HG02642 (cell line): ENCODE measurements around the gene AGAP1.

Experiments
- ATAC-seq: cut with Tn5 transposase; IDR thresholded peaks from one replicate; pipeline ENCODE4 v1.9.1; 2021; ENCODE audit warnings: mild to moderate bottlenecking; ENCODE audit not compliant: unreplicated experiment, poor library complexity

The AGAP1 gene

GRCh38 chr2:235868224-235868623 is 374.4 kb downstream of the AGAP1 start:
- ATAC-seq = no peak

GRCh38 chr2:235868645-235869044 is 374.8 kb downstream of the AGAP1 start:
- no peak for ATAC-seq

DNA sequence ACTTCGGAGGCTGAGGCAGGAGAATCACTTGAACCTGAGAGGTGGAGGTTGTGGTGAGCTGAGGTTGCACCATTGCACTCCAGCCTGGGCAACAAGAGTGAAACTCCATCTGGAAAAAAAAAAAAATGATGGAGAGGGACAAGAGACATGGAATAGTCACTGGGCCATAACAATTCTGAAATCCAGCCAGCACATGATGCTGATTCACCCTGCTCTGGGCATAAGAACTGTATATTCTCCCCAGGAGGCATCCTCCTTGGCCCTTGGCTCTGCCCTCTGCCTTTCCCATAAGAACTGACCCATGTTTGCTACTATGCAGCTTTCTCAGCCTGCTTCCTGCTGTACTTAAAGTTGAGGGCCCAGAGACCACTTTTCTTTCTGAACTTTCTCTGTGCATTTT is 376.7 kb downstream of the AGAP1 start:
- ATAC-seq = no peak

DNA sequence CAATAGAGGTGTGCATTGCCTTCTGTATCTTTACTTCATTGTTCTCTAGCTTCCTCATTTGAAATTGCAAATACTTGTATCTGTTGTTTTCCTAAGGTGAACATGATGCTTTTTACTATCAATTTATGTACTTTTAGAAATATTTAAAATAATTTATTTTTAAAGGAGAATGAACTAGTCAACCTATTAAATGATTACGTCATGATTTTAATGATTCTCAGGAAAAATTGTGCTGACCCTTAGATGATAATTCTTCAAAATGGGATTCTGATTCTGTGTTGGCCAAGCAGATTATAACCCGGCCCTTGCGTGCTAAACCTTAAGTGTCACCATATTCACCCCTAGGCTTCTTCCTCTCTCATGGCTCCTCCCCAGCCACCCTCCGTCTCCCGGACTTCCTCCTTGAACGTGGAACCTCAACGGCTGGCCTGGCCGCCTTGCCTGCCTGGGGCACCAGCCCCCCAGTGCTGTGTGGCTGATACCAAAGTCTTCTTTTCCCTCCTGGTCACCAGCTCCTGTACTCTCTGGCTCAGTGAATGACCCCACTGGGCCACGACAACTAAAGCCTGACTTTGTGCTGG is 382.3 kb downstream of the AGAP1 start:
- ATAC-seq = no peak

DNA sequence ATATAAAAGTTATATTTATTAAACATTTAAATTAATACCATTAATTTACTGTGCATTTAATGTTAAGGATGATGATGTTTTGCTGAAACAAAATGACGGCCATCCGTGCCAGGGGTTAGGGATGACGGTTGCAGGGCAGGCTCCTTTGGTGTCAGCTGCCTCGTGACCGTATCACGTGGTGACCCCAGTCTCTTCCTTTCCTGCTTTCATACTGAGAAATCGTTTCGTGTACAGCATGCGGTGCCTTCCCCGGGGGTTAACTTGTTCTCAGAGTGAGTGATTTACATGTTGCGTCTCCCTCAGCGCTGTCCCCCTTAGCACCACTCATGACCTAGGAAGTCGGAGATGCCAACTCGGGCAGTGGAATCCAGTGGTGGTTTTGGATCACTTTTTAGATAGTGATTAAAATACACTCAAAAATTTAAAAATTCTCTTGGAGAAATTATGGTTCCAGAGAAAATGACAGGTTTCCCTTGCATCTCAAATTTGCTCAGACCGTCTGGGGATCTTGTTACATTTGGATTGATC is 383.5 kb downstream of the AGAP1 start:
- no peak for ATAC-seq

- no peak for ATAC-seq
Measured at GRCh38 chr2:235879116-235879515, 385.3 kb downstream of the AGAP1 start.

DNA sequence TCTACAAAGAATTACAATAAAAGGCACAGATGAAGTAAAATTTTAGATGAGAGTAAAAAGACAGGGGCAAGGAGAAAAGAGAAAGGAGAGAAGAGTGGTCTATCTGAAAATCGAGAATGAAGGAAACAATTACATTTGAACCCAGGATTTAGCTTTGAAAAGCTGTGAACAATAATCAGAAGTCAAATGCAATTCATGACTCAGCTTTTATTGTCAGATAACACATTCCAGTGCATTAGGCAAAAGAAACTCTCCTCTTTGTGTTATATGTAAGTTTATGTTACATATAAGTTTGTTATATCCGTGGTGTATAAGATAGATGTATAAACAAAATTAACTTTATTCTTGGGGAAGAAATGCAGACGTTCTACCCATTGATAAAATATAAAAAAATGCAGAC is 389.8 kb downstream of the AGAP1 start:
- ATAC-seq = no peak

- no peak for ATAC-seq
Measured at GRCh38 chr2:235889302-235889630, 395.4 kb downstream of the AGAP1 start.

DNA sequence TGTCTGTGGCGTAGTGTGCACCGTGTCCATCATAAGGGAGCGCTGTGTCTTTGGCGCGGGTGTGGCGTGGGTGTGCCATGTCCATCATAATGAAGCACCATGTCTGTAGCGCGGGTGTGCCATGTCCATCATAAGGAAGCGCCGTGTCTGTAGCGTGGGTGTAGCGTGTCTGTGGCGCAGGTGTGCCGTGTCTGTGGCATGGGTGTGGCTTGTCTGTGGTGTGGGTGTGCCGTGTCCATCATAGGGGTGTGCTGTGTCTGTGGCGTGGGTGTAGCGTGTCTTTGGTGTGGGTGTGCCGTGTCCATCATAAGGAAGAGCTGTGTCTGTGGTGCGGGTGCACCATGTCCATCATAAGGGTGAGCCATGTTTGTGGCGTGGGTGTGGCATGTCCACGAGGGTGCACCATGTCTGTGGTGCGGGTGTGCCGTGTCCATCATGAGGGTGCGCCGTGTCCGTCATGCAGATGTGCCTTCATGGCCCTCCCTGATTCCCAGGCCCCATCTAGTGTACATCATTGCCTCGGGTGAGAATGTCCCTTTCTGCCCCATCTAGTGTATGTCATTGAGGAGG is 399.4 kb downstream of the AGAP1 start:
- no peak for ATAC-seq

DNA sequence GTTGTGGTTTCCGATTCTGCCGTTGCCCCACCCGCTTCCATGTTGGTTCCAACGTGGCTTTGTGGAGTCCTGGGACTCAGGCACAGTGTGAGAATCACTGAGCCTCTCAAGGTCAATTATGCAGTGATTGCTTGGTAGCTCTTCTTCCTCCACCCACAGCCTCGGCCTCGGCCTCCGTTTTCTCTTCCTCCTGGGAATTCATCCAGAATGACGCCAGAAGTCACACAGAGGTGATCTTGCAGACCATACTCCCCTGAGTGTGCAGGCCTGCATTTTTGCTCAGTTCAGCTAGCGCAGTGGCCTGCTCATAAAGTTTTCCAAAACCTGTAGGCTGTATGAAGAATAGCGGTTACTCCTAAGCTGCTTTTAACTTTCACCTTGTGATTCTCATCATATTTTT is 401.0 kb downstream of the AGAP1 start:
- ATAC-seq = no peak

DNA sequence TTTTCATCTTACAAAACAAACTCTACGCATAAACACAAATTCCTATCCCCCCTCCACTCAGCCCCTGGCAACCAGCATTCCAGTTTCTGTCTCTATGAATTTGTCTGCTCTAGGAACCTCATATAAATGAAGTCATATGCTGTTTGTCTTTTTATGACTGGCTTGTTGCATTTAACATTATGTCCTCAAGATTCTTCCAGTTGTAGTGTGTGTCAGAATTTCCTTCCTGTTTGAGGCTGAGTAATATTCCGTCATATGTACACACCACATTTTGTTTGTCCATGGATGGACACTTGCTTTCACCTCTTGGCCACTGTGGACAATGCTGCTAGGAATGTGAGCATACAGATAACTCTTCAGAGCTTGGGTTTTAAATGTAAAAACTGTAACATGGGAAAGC is 402.2 kb downstream of the AGAP1 start:
- ATAC-seq = no peak

- no peak for ATAC-seq
Measured at GRCh38 chr2:235897992-235898391, 404.1 kb downstream of the AGAP1 start.

DNA sequence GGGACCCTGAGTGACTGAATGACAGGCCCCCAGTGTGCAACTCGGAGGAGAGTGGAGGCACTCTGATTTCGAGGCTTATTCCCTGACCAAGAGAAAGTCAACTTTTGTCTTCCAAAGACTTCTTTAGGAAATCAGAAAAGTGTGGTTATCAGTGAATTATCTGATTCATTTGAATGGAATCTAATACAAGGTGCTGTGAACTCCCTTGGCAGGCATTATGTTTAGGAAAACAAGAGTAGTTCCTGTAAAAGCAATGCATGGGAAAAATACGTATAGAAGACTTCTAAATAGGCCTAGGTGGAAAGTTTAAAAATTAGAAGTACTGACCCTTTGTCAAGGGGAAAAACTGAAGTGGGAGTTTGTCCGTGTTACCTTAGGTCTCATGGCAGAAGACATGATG is 404.9 kb downstream of the AGAP1 start:
- no peak for ATAC-seq

DNA sequence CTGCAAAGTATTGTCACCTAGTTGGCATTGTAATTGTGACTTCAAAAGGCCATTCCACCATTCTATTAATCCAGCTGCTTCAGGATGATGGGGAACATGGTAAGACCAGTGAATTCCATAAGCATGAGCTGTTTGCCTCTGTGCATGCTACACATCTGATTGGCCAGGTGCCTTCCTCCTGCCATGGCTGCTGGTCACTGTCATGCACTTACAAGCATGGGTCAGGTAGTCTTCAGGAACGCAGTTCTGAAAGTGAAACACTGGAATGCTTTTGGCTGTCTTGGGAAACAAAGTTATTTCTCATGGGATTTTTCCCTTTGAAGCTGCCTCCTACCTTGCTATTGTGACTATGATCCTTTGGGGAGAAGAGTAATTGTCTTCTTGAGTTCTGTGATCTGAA is 406.8 kb downstream of the AGAP1 start:
- ATAC-seq = no peak

DNA sequence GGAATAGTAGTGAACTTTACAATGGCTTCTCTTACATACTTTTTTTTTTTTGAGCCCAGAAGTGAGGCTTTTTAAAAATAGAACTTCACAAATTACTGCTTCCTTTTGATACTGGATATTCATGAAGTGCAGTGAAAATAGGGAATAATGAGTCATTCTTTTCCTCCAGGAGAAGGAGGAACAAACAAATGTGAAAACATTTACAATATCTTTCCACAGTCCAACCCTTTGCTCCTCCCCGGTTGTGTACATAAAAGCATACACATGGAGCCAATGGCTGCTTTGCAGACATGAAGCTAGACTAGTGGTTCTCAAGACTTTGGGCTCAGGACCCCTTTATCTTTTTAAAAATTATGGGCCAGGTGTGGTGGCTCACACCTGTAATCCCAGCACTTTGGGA is 407.4 kb downstream of the AGAP1 start:
- ATAC-seq = no peak

GRCh38 chr2:235903782-235904584 is 410.1 kb downstream of the AGAP1 start:
- ATAC-seq = no peak

GRCh38 chr2:235904585-235904931 is 410.7 kb downstream of the AGAP1 start:
- ATAC-seq = no peak

DNA sequence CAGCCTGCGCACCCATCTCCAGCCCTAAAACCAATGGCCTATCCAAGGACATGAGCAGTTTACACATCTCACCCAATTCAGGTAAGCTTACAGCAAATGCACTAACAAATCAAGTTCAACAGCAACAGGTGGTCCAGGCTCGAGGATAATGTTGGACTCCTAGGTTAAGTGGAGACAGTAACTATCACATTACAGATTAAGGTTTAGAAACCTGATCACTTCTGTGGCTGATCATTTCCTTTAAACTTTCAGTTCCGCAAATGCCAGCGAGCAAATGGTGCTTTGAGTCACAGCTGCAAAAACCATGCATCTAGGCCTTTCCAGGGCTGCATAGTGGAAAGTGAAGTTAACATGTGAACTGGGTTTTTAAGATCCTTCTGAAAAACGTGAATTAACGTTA is 415.0 kb downstream of the AGAP1 start:
- ATAC-seq = peak; percentile 45

GRCh38 chr2:235909358-235909757 is 415.5 kb downstream of the AGAP1 start:
- ATAC-seq = no peak

DNA sequence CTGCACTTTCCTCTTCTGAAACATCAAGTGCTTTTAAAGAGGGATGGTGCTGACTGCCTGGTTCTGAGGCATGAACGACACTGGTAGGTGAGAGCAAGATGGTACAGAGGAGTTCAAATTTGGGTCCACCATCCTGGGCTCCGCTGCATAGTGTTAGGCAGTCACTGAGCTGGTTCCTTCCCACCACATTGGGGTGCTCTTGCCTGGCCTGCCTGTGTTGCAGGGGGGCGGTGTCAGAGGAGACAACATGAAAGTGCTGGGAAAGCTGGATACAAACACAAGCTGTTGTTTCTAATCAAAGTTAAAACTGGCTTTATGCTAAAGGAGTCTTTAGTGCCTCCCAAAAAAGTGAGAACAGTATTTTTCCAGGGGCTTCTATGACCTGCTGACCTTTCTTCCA is 416.2 kb downstream of the AGAP1 start:
- ATAC-seq = no peak

DNA sequence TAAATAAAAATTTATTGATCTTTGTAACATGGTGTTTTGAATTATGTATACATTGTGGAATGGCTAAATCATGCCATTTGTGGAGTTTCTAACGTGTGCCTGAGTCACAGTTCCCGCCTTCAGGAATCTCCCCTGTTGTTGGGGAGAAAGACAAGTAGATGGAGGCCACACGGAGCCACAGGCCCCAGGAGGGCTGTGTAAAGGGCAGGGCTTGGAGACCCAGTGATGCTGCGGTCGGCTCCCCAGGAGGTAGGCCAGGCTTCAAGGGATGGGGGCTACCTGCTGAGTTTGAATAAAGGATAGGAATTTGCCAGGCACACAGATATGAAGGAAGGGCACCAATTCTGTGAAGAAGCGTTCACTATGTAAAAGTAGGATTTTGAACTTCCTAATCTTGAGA is 417.3 kb downstream of the AGAP1 start:
- no peak for ATAC-seq
